Omental fat pad (tissue), 4 donors: ENCODE data around the gene TRAK1. TPM values are rescaled to one million over a fixed set of nuclear protein-coding genes. Genes with fewer than 3 reads are reported as not detected.

Experiments
- ATAC-seq: fragments of 150-250 bp; one replicate; pipeline ENCODE4 v1.9.1; 2016; ENCODE audit warnings: mild to moderate bottlenecking, moderate library complexity; ENCODE audit not compliant: low FRiP score
- DNase-seq: peaks from one replicate; pipeline ENCODE4 v3.0.0-alpha.2; 2019; ENCODE audit warnings: low spot score
- total RNA-seq, 4 donors: library from RNA; depleted of rRNA; stranded (reverse); fragments of >200 nt; gene quantifications; one replicate each; pipeline ENCODE4 v1.1.0, GENCODE V29; 2016
- TF ChIP-seq, protein P1 (sequence below), 3 donors: fragments of 450-650 bp; IDR thresholded peaks; one replicate each; pipeline ENCODE4 v1.5.1; 2016 to 2017; ENCODE audit warnings: antibody characterized with exemption in 3 of 3, mild to moderate bottlenecking in 3 of 3, moderate library complexity in 2 of 3

TRAK1 gene
- total RNA-seq, 4 donors from 2014 or later: 21.4 to 42.9 (median 37.0) TPM

DNA sequence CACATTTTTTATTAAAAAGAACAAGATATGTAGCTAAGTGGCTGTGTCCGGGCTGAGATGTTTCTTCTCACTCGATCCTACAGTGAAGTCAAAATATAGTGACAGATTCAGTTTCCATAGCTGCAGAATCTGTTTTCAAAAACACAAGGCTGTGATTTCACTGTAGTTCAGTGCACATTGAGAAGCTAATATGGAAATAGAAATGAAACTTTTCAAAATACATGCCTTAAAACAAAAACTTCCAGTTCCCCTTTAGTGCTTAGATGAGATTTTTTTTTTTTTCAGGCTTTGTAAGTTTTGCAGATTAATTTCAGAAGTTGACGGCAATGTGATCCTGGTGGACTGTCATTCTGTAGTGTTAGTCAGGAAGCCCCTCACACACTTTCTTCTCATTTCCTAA is 23.8 kb upstream of the TRAK1 start:
- no peak for DNase-seq
- TF ChIP-seq, protein P1, sequence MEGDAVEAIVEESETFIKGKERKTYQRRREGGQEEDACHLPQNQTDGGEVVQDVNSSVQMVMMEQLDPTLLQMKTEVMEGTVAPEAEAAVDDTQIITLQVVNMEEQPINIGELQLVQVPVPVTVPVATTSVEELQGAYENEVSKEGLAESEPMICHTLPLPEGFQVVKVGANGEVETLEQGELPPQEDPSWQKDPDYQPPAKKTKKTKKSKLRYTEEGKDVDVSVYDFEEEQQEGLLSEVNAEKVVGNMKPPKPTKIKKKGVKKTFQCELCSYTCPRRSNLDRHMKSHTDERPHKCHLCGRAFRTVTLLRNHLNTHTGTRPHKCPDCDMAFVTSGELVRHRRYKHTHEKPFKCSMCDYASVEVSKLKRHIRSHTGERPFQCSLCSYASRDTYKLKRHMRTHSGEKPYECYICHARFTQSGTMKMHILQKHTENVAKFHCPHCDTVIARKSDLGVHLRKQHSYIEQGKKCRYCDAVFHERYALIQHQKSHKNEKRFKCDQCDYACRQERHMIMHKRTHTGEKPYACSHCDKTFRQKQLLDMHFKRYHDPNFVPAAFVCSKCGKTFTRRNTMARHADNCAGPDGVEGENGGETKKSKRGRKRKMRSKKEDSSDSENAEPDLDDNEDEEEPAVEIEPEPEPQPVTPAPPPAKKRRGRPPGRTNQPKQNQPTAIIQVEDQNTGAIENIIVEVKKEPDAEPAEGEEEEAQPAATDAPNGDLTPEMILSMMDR (IDR thresholded peaks at IDR 0.05): no peak
- ATAC-seq: no peak

DNA sequence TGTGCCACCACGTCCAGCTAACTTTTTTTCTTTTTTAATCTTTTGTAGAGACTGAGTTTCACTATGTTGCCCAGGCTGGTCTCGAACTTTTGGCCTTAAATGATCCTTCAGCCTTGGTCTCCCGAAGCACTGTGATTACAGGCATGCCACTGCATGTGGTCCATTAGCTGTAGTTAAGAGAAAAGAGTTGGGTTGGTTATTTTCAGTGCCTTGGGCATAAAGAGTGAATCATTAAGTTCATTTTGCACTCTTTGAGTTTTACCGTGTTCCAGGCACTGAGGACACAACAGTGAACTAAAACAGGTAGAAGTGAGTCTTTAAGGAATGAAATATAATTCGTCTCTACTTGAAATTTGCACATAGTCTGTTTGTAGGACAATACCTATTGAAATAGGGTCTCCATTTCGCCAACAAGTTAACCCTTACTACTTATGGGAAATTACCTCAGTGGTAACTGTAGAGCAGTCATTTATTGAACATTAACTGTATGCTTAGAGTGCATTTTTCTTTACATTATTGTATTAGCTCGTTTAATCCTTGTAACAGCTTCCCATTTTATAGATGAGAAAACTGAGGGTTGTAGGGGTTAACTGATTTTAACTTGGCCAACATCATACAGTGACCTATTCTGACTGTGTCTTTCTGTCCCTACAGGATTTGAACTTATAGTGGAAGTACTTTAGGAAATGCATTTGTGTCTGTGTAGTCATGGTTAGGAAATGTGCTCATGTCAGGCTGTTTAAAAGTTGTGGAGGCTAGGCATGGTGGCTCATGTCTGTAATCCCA is 22.7 kb upstream of the TRAK1 start:
- TF ChIP-seq, protein P1 (IDR thresholded peaks at IDR 0.05): no peak

DNA sequence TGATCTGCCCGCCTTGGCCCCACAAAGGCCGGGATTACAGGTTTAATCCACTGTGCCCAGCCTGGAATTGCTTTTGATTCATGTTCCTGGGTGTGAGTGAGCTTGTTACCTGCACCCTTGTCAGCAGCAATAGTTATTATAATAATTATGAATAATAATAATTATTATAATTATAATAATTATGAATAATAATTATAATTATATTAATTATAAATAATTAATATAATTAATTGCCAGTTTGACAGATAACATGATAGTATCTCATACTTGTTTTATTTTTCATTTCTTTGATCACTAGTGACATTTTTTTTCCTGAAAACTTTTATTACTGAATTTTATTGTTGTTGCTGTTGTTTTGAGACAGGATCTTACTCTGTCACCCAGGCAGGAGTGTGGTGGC is 21.1 kb upstream of the TRAK1 start:
- ATAC-seq (no peak), DNase-seq (no peak)
- TF ChIP-seq, protein P1 (IDR thresholded peaks at IDR 0.05): no peak

More for the DNA sequence above, 22.7 kb upstream of the TRAK1 start:
- ATAC-seq: no peak
- no peak for DNase-seq

DNA sequence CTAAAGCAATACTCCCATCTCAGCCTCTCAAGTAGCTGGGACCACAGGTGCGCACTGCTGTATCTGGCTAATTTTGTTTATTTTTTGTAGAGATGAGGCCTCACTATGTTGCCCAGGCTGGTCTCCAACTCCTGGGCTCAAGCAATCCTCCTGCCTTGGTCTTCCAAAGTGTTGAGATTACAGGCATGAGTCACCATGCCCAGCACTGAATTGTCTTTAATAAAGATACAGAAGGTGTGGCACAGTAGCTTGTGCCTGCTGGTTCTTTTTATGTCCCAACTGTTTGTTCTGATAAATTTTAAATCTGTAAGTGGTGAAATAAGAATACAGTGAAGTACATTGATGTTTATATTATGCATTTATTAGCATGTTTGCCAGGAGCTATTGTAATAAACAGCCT is 20.6 kb upstream of the TRAK1 start:
- ATAC-seq (no peak), DNase-seq (no peak)
- TF ChIP-seq, protein P1 (IDR thresholded peaks at IDR 0.05): no peak

DNA sequence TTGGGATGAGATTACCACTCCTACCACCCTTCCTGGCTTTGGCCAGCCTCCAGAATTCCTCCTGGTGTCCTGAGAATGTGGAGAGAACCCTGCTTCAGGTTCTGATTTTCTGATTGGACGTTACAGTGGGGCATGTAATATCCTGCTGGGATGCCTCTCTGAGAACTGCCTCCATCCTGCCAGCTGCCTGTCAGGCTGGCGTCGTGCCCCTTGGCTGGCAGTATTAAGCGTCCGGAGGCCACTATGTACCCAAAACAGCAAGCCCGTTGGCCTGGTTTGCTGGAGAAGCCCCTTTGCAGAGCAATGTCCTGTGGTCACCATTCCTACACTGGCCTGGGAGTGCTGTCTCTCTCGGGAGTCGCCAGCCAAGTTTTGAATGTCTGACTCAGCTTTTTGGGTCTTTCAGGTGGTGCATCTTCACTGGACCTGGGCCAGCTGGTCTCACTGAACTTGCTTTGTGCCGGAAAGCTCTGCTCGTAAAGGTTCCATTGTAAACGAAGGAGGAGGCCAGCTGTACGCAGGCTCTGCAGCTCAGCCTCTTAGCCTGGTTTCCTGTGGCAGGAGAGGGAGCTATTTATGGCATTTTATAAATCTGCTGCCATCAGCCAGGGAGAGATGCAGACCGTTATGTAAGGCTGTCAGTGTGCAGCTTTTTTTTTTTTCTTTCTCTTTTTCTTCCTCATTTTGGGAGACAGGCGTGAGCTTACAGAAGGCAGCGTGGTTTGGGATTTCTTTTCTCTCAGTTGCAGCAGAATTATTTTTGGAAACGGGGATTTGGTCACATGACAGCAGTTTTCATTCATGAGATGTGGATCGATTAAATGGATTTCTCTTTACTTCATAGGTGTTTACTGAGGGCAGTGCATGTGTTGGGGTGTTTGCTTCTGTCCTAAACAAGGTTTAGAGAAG is 19.0 kb upstream of the TRAK1 start:
- ATAC-seq (peak; percentile 52), DNase-seq (no peak)

DNA sequence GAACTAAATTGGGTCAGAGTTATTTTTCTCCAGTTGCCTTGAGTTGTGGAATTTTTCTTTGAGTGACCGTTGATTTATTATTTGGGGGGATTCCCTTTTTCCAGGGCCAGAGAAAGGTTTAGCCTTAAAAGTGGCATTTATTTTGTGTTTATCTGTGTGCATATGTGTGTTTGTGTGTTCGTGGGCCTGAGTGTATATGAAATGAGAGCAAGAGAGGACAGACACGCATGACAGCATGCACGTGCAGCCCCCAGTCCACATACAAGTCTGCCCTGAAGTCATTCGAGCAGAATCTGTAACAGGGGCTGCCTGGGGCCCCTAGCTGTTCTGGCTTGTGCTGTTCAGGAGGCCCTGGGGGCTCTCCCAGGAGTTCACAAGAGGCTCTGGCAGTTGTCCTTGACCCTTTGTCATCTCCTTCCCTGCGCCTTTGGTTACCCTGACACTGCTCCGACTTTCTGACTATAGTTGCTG is 18.3 kb upstream of the TRAK1 start:
- DNase-seq (no peak), ATAC-seq (no peak)
- TF ChIP-seq, protein P1 (IDR thresholded peaks at IDR 0.05): no peak

More for the DNA sequence above, 19.0 kb upstream of the TRAK1 start:
- TF ChIP-seq, protein P1 (IDR thresholded peaks at IDR 0.05): no peak
